ENCODE measurements around the gene LTBP1.
"Not testable (repeated sequence)": the region's sequence is repeated elsewhere in the genome, so short reads cannot be mapped to it uniquely, and the experiment has no call there.

The LTBP1 gene

GRCh38 chr2:33378556-33379210 lies 431.9 kb downstream of the LTBP1 start:
- DNase-seq (ENCODE audit: extremely low read depth, low read depth): no peak
- no peak for TF ChIP-seq CTCF (IDR thresholded peaks at IDR 0.05; ENCODE audit: low read depth, low read length)

- TF ChIP-seq CTCF (IDR thresholded peaks at IDR 0.05; ENCODE audit: low read depth, low read length): peak; percentile 38
- DNase-seq (ENCODE audit: extremely low read depth, low read depth): no peak
These were observed 433.4 kb downstream of the LTBP1 start for GRCh38 chr2:33380001-33380609.

- no peak for TF ChIP-seq CTCF (IDR thresholded peaks at IDR 0.05; ENCODE audit: low read depth, low read length)
- DNase-seq (ENCODE audit: extremely low read depth, low read depth): no peak
These were observed 434.0 kb downstream of the LTBP1 start for GRCh38 chr2:33380719-33381118.

- no peak for DNase-seq (ENCODE audit: extremely low read depth, low read depth)
- no peak for TF ChIP-seq CTCF (IDR thresholded peaks at IDR 0.05; ENCODE audit: low read depth, low read length)
These were observed 434.6 kb downstream of the LTBP1 start for GRCh38 chr2:33381301-33381858.

- no peak for DNase-seq (ENCODE audit: extremely low read depth, low read depth)
- TF ChIP-seq CTCF (IDR thresholded peaks at IDR 0.05; ENCODE audit: low read depth, low read length): no peak
These were observed 437.3 kb downstream of the LTBP1 start for GRCh38 chr2:33383855-33384598.

GRCh38 chr2:33384599-33384961 lies 437.8 kb downstream of the LTBP1 start:
- DNase-seq (ENCODE audit: extremely low read depth, low read depth): no peak
- TF ChIP-seq CTCF (IDR thresholded peaks at IDR 0.05; ENCODE audit: low read depth, low read length): no peak

- no peak for TF ChIP-seq CTCF (IDR thresholded peaks at IDR 0.05; ENCODE audit: low read depth, low read length)
- DNase-seq (ENCODE audit: extremely low read depth, low read depth): no peak
These were observed 442.2 kb downstream of the LTBP1 start for GRCh38 chr2:33388996-33389395.

- not testable (repeated sequence) for DNase-seq (ENCODE audit: extremely low read depth, low read depth)
These were observed 442.9 kb downstream of the LTBP1 start for GRCh38 chr2:33389695-33390094.
